GM21529 (cell line): Measurements from ENCODE around the gene ZMYND11.
"Not testable (repeated sequence)": the region's sequence is repeated elsewhere in the genome, so short reads cannot be mapped to it uniquely, and the experiment has no call there.

Experiments
- ATAC-seq: cut with Tn5 transposase; IDR thresholded peaks from one replicate; pipeline ENCODE4 v1.9.1; 2021; ENCODE audit not compliant: unreplicated experiment

The ZMYND11 gene

DNA sequence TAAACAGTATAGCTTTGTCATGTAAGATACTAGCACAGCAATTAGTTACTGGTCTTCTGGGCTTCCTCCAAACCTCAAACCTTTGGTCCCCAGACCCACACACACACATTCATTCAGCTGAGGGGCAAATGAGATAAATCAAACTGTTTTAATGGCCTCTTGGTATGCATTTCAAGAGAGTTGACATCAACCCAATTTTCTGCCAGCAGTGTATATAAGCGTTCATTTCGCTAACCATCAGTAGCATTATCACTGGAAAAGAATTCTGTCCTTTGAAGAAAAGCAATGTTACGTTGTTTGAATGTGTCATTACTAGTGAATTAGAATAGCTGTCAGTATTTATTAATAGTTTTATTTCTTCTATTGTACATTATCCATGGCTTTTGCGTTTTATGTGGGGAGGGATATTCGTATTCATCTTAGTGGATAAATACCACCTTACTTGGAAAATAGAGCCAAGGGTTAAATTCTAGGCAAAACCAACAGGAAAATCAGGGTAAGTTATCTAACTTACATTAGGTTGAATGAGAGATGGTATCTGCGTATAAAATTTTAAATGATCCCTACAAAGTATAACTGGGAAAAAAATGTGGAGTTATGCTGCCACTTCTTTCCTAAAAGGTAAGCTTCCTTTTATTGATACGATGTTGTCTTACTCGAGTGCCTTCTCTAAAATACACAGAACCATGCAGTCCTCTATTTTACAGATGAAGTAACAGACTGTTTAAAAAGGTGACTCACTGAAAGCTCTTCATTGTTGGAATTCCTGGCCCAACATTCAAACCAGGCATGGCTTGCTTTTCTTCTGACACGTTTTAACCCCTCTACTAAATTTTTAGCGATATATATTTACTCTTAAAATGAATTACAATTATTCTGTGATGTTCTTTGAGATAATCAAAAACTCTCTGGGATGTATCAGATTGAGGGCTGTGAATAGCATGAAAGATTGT, 2.0 kb upstream of the ZMYND11 start:
- no peak for ATAC-seq

DNA sequence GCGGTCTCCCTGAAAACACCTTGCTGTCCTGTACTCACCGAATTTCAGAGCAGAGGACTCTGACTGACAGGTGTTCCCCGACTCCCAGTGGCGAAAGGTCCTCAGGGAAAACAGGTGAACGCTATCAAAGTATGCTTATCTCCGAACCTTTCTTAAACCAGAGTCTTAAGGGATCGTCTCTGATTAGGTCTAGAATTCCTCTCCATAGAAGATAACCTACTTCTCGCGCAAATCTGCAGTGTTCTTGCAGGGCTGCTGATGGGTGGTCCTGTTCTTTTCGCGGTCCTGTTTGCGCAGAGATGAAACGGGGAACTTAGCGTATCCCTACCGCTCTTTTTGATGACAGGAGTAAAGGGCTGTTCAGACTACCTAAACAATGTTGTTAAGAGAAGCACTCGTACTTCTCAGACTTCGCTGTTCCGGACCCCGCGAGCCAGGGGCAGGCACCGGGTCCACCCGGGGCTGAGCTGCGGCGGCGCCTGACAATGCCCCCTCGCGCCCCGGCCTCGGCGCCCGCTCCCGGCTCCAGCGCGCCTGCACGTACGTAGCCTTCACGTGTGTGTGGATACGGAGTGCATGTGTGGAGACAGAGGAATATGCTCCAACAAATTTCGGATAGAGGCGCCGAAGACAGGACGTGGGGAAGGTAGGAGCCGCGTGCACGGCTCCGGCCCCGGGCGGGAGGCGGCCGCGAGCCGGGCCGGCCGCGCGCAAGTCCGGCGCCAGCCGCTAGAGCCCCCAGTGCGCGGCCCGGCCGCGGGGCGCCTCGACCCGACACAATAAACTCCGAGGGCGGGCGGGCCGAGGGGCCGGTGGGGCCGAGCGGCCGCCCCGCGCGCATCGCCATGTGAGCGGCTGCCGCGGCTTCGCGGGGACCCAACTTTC, 766 bp upstream of the ZMYND11 start:
- ATAC-seq, result peak; percentile 42

DNA sequence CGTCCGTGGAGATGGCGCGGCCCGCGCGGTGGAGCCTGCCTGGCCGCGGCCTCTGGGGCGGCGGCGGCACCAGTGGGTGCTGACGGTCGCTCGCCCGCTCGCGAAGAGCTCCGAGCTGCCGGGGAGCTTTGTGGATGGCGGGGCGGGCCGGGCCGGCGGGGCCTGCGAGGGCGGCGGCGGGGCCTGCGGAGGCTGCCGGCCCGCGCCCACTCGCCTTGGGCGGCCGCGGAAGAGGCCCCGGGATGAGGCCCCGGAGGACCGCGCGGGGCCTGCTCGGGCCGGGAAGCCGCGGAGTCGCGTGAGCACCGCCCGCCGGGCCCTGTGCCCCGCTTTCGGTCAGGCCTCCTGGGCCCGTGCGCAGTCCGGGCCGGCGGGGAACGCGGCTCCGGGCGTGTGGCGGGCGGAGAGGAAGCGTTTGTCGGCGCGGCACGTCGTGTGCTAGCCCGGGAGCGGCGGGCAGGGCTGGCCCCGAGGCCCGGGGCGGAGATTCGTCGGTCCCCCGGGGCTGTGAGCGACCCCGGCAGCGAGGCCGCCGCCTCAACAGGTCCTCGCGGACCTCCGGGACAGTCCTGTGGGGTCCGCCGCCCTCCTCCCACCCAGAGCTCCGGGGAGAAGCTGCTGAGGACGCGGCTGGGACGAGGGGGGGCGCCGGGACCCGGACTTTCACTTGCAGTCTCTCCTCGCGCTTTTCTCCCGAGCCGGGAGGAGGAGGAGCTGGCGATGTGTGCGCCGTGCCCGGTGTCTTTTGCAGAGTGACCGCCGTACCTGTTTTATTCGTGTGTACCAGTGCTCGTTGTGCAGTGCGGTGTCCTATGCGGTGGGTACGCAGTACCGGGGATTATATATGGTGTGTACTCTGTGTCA, 578 bp downstream of the ZMYND11 start:
- peak; percentile 35 for ATAC-seq

DNA sequence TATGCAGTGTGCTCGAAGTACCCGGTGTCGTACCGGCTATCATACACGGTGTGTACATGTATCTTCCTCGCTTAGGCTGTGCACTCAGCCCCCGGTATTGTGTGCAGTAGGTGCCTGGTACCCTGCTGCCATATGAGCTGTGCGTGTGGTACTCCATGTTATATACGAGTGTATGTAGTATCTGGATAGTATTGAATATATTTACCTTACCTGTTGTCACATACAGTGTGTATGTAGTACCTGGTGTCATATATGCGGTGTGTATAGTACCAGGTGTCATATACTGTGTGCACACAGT, 1.2 kb downstream of the ZMYND11 start:
- peak; percentile 25 for ATAC-seq

DNA sequence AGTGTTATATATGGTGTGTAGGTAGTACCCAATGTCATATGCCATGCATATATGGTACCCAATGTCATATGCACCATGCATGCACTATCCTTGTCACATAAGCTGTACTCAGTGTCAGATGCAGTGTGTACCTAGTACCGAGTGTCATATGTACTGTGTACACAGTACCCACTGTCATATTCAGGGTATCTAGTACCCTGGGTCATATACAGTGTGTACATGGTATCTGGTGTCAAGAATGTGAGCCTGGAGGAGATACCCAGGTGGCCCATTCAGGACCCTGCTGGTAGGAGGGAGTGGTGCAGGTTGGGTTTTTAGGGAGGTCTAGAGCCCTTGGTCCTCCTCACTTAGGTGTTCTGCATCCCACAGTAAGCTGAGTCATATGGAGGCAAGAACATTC, 1.8 kb downstream of the ZMYND11 start:
- ATAC-seq, result no peak

DNA sequence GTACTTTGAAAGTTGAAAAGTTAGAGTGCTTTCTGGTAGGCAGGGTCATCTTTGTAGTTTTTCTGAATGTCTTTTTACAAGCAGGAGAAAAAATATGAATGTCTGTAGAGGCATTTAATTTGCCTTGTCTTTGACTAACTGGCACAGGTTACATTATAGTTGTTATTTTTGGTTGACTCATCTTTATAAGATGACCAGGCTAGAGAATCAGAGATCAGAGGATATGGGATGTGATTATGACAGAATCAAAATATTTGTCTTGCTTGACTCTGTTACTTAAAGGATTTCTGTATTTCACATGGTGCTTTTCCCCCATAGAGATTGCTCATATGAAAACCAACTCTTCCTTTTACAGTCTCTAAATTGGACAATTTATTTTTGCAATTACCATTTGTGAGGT, 2.4 kb downstream of the ZMYND11 start:
- no peak for ATAC-seq

DNA sequence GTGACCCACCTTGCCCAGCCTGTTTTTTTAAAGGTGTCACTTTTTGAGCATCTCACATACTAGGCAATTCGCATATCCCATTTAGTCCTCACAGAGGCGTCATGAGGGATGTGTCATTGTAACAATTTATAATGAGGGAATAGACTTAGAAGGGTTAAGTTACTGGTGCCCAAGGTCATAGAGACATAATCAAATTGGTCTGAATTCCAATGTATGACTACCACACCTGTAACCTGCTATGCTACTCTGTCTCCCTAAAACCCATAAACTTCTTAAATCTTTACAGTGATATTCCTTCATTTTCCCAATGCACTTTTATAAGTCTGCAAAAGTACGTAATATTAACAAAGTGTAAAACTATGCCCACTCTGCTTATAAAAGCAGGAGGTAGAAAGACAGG, 7.1 kb downstream of the ZMYND11 start:
- no peak for ATAC-seq

DNA sequence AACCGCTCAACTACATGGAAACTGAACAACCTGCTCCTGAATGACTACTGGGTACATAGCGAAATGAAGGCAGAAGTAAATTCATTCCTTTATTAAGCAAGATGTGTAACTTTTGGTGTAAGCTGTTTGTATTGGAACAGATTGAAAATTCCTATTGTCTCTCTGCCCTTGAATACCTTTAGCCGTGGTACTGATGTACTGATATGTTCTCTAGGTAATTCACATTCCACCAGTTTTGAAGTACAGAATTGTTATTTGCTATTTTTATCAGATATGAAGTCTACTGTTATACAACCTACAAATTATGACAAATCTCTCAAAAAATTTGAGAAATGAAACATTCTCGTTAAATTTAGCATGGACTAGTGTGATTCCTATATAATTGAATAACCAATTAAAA, 17.7 kb downstream of the ZMYND11 start:
- no peak for ATAC-seq

DNA sequence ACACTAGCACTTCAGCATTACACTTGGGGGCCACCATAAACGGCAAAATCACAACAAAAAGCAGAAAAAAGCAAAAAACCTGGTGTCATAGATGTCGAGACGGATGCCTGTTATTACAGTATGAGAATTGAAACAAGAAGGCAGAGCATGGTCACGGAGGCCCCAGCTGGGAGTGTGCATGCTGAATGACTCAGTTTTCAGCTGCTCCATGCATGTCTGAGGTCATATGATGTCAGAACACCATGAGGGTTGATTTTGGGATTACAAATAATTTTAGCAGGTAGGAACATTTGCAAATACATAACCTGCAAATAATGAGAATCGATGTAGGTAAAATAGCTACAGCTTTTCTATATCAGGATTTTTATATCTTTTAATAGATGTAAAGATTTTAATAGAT, 19.1 kb downstream of the ZMYND11 start:
- no peak for ATAC-seq

DNA sequence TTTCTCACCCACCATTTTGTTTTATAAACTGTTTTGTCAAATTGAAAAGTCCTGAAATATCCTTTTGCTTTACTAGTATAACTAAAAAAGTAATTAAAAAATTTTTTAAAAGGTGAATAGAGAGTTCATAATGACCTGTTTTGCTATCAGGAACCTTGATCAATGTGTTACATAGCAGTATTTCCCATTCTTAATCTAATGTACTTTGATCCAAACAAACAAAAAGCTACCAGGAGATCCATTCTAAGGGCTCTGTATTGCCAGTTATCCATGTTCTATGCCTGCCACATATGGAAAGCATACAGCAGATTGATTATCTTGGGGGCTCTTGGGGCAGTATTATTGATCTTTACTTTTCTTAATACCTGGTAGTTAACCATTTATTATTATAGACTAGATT, 32.1 kb downstream of the ZMYND11 start:
- no peak for ATAC-seq

DNA sequence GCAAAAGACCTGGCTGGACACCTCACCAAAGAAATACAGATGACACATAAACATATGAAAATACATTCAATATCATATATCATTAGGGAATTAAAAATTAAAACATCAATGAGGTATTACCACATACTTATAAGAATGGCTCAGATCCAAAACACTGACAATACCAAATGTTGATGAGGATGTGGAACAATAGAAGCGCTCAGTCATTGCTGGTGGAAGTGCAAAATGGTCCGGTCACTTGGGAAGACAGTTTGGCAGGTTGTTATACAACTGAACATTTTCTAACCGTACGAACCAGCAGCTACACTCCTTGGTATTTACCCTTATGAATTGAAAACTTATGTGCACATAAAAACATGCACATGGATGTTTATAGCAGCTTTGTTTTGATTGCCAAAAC, 38.5 kb downstream of the ZMYND11 start:
- no peak for ATAC-seq

DNA sequence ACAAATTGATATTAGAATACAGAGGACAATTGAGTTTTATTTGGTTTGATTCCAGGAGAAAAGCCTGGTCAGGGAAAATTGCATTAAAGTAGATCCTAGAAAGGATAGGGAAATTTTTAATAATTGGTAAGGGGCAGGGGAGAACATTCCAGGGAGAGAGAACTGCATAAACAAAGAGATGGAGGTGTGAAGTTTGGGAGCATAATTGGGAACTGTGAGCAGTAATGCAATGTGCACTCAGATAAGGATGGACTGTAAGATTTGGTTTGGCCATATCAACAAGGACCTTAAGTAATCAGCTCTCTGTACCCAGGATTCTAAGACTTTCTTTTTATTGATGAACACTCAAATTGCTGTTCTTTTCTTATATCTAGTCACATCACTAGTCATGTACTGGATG, 41.4 kb downstream of the ZMYND11 start:
- no peak for ATAC-seq

DNA sequence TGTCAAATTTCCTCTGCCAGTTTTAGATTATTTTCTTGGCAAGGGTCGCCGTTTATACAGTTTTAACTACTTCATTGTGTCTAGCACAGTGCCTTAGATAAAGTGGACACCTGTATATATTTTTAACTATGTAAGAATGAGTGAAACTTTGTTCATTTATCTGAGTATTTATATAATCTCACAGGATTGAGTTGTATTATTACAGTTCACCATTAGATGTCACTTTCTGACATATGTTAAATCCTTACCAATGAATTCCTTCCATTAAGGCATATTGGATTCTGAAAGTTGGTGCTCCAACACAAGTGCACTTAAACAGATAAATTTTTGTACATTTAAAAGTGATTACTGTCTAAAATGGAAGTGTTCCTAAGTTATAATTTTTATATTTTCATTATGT, 43.0 kb downstream of the ZMYND11 start:
- ATAC-seq, result no peak

DNA sequence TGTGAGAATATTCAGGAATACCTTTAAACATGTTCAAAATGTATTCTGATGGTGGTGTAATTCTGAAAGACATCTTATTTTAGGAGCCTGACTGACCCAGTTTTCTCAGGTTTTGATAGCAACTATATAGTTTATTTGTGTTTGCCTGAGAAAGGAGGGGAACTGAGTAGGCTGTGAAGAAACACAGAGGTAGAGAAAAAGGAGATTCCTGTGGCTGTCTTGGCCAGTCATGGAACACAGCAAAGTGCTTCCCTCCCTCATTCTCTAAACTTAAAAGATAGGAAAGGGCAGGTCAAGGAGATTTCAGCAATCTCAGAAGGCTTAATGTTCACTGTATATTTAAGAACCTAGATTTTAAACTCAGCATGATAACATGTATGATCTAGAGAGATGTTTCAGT, 43.5 kb downstream of the ZMYND11 start:
- no peak for ATAC-seq

DNA sequence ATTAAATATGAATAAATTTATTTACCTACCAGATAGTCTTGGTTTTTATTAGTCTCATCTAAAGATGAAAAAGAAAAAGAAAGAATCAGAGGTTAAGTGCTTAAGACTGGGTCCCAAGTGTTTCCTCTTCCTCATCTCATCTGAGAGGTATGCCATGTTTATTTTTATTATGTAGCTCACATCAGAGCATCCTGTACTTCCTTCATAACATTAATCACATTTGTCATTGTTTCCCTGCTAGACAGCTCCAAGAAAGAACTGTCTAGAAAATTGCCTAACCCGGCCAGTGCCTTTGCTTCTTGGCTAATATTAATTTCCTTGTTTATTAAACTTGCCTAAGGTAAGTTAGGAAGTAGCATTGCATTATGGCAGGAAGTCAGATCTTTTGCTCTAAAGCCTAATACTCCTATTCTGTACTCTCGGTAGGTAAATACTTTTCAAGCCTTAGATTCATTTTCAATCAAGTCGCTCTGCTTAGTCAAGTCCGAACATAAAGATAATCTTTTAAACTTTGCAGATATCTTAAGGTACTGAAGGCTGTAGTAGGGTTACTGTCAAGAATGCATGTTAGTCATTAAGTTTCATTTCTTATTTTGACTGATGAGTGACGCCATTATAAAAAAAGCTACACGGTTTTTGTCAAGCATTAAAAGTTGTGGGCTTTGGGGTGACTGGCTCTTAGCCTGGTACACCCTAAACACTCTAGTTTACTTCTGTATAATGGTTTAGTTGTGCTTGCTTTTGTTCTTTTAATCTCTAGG, 47.4 kb downstream of the ZMYND11 start:
- ATAC-seq, result no peak

DNA sequence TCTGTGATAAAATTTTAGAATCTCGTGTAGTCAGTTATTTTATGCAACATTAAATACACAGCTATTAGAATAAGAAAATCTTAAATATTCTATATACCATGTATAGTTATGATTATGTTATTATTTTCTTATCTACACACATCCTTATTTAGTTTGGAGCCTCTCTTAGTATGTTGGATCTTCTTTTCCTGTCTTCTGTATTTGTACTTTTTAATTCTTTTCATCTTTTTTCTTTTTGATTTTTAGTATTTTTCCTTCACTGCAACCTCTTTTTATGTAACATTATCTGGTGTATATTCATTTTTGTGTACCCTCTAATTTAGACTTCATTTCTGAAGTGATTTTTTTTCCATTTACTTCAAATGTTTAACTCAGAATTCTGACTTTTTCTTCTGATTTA, 48.9 kb downstream of the ZMYND11 start:
- ATAC-seq, result no peak

DNA sequence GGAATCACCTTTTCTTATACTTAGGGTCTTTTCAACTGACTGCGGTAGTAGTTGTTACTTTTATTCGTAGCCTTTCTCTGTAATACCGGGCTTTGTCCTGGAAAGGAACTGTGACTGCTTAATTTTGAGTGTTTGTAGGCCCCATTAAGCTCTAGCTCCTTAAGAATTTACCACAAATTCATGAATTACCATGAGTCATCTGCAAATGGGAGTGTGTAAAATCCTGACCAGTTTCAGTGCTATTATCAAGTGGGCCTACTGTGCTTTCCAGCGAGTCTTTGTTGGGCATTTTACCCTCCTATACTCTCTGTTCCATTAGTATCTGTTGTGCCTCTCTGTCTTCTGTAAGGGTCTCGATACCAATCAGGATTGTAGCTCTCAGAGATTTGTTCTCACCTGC, 49.7 kb downstream of the ZMYND11 start:
- ATAC-seq, result no peak

DNA sequence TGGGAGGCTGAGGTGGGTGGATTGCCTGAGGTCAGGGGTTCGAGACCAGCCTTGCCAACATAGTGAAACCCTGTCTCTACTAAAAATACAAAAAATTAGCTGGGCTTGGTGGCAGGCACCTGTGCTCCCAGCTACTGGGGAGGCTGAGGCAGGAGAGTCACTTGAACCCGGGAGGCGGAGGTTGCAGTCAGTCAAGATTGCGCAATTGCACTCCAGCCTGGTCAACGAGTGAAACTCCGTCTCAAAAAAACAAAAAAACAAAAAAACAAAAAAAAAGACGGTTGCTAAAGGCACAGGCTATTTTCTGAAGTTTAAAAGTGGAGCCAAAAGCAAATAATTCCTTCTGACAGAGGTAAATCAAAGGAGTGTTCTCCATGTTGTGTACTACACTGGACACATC, 50.3 kb downstream of the ZMYND11 start:
- not testable (repeated sequence) for ATAC-seq

DNA sequence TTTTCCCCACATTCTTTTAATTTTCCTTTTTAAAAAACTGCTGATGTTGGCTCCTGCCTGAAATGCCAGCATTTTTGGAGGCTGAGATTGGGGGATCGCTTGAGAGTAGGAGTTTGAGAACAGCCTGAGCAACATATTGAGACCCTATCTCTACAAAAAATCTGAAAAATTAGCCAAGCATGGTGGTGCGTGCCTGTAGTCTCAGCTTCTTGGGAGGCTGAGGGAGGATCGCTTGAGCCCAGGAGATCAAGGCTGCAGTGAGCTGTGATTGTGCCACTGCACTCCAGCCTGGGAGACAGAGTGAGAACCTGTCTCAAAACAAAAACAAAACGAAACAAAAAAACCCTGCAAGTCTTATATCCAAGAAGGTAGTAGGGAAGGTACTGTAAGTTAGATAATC, 51.7 kb downstream of the ZMYND11 start:
- ATAC-seq, result no peak

DNA sequence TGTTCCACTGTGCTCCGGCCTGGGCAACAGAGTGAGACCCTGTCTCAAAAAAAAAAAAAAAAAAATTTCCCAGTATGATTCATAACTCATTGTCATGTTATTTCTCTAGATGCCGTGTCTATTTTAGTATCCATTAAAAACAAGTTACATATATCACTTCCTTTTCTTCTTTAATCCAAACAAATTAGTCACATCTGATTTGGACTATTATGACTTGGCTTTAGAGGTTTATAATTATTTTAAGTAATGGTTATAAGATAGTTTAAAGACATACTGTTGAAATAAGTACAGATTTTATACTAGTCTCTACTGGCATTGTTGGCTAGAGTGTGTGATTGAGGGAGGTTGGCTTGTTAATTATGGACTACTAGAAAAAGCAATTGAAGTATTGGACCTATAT, 53.3 kb downstream of the ZMYND11 start:
- no peak for ATAC-seq

DNA sequence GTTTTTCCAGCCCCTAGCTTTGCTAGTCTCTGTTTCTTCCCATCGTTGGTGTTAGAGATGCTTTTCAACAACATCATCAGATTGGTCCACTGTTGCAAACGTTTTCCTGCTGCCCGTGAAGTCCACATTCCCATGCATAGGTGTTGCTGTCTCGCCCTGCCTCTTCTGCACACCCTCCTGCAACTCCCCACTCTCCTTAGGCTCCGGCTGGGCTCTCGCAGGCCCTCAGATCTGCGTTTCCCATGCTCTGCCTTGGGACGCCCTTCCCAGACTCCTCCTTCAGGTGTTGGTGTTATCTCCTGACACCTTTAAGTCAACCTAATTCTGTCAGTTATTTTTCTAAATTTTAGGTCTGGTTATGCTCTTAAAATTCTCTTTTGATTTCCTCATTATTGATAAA, 55.0 kb downstream of the ZMYND11 start:
- ATAC-seq, result no peak
